SK-MEL-5 (cell line): ENCODE results near the gene OCIAD2. TPM values are rescaled to one million over a fixed set of nuclear protein-coding genes. Genes with fewer than 3 reads are reported as not detected.
"Not testable (repeated sequence)": the region's sequence is repeated elsewhere in the genome, so short reads cannot be mapped to it uniquely, and the experiment has no call there.

Experiments
- DNase-seq: peaks from one replicate; pipeline ENCODE4 v3.0.0-alpha.2; 2016; ENCODE audit warnings: low read depth, low spot score
- in situ Hi-C: cut with HindIII; loops from 2 replicates; pipeline ENCODE4 v1.10.0; 2016; ENCODE audit warnings: low sequenced_read_pairs, high pct_unique_total_duplicates, low pct_unique_long_range_greater_than_20kb
- total RNA-seq: library from RNA; depleted of rRNA; stranded (reverse); fragments of >200 nt; shearing (Covaris generic); gene quantifications from 2 replicates; pipeline ENCODE4 v1.2.3, GENCODE V29; 2014

Gene OCIAD2
- total RNA-seq, 1 experiment from 2014 or later = 4.9 TPM

DNA sequence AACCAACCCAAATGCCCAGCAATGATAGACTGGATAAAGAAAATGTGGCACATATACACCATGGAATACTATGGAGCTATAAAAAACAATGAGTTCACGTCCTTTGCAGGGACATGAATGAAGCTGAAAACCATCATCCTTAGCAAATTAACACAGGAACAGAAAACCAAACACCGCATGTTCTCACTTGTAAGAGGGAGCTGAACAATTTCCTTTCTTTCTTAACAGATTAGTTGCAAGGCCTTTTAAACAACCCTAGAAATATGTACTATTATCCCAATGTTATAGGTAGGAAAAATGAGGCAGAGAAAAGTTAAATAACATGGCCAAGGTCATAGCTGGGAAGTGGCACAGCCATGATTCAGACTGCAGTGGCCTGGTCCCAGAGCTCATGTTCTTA is 5.8 kb upstream of the OCIAD2 start:
- no peak for DNase-seq
- in situ Hi-C loops = no loop called here

DNA sequence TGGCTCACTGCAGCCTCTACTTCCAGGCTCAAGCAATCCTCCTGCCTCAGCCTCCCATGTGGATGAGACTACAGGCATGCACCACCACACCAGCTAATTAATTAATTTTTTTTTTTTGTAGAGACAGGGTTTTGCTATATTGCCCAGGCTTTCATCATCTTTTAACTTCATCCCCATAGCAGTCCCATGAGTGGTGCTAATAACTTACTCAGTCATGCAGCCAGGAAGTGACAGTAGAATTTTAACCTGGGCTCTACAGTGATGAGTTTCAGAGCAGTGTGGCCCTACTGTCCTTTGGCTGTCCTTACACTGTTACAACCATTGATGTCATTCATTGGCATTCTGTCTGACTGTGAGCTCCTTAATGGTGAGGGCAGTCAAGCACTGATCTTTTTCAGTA is 3.9 kb upstream of the OCIAD2 start:
- in situ Hi-C loops = no loop called here

DNA sequence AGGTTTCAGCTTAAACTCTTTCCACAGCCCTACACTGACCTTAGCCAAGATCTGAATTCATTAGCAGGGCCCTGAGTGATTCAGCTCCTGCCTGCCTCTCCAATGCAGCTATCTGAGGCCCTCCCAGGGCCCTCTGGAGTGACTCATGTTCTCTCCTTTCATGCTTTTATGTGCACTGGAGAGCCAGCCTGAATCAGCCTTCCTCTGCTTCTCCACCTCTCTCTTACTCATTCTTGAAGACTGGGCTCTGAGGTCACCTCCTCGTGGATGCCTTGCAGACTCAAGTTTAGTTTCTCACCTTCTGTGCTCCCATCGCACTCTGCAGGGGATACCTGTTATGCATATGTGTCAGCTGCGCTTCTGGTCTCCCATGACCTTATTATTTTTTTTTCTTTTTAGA is 3.1 kb upstream of the OCIAD2 start:
- DNase-seq = peak; percentile 30
- in situ Hi-C loops = no loop called here

More for the DNA sequence above, 3.9 kb upstream of the OCIAD2 start:
- DNase-seq = no peak

DNA sequence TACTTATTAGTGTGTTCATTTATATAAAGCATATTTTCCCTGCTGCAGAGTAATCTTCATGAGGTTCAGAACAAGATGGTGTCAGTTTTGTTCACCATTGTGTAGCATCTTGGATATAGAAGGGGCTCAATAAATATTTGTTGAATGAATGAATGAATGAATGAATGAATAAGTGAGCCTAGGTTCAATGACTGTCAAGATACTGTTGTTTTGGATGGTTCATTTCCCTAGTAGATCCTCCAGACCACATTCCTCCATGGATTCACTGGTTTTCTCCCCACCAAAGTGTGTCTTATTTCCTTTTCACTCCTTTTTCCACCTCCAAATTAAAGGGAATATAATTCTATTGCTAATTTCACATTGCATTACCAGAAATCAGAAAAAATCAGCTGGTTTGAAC is 2.1 kb upstream of the OCIAD2 start:
- DNase-seq = no peak
- in situ Hi-C loops = no loop called here

DNA sequence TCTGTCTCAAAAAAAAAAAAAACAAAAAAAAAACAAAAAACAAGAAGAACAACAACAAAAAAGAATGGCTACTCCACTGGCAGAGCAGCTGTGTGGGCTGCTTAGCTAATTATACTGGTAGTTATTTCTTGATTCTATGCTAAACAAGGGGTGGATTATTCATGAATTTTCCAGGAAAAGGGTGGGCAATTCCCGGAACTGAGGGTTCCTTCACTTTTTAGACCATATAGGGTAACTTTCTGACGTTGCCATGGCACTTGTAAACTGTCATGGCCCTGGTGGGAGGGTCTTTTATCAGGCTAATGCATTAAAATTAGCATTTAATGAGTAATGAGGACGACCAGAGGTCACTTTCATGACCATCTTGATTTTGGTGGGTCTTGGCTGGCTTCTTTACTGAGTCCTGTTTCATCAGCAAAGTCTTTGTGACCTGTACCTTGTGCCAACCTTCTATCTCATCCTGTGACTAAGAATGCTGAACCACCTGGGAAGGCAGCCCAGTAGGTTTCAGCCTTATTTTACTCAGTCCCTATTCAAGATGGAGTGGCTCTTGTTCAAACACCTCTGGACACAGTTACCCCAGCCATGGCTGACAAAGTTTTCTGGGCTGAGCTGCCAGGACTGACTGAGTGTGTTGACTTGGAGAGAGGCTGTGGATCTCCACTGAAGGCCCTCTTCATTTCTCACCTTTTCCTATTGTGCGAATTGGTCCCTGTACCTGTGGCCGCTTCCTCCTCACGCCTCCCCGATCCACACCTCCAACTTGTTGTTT is 1.3 kb upstream of the OCIAD2 start:
- in situ Hi-C loops = no loop called here
- no peak for DNase-seq

DNA sequence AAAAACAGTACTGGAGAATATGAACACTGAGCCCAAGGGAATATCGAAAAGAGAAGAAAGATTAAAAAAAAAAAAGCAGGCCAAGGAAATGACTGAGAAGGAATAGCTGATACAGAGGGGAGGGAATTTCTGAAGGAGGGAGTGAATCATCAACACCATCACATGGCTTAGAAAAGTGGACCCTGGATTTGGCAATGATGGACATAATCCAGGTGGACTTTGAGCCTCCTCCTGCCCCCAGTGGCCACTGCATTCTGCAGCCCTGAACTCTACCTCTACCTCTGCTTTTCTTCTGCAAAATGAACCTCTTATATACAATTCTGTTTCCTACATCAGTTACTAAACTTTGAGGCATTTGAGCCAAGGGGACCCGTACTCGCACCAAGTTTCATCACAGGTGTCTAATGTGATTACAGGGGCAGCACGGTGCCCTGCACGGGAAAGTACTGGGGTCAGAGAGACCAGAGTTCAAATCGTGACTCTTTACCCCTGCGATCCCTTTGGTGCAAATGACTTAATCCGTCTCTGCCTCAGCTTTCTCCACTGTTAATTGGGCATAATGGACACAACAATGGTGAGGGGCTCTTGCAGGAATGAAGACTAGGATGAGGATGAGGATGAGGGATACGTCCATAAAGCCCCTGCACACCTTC is 1.1 kb downstream of the OCIAD2 start:
- in situ Hi-C loops = no loop called here

DNA sequence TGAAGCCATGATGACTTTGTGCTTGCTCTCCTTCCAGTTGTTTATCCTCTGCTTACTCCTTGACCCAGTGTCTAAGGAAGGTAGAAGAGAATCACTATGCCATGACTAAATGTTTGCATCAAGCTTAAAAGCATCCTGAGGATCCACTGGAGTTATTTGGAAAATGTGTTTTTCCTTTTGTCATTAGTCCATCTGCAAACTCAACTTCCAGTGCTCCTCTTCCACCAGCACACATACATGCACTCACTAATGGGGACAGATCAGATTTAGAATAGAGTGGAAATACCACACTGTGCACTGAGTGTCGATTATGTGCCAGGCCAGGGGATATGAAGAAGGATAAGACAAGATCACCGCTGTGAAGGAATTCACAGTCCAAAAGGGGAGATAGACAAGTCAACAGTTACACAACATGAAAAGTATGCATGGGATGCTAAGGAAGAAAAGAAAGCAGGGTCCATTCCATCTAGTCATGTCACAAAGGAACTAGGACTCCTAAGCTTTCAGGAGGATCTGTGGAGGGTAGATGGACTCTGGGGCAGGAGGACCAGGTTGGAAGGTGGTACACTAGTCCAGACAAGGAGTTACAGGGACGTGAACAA is 1.9 kb downstream of the OCIAD2 start:
- DNase-seq = no peak
- in situ Hi-C loops = no loop called here

More for the DNA sequence above, 1.1 kb downstream of the OCIAD2 start:
- DNase-seq = no peak

DNA sequence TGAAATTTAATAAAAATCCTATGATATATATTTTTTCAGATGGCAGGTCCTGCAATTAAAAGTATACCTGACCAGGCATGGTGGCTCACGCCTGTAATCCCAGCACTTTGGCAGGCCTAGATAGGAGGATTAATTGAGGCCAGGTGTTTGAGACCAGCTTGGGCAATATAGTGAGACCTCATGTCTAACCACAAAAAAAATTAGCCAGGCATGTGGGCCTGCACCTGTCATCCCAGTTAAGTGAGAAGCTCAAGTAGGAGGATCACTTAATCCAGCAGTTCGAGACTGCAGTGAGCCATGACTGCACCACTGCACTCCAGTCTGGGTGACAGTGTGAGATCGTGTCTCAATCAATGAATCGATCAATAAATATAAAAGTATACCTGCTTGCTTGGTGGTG is 2.5 kb downstream of the OCIAD2 start:
- in situ Hi-C loops = no loop called here
- no peak for DNase-seq

DNA sequence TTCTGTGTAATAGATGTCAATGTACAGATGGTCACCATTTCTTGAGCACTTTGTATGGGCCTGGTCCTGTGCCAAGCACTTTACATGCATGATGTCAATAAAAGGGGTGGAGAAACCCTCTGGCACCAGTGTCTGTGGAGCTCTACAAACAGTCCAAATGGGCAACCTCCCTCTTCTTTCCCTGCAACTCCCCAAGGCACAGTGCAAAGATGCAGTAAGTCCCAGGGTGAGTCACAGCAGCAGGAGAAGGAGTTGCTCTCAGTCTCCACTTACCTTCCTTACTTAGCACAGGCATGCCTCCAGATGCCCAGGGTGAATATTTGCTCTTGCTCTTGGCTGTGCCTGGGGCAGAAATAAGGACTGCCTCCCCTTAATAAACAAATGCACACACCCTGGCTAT is 4.3 kb downstream of the OCIAD2 start:
- DNase-seq = peak; percentile 20
- in situ Hi-C loops = no loop called here

DNA sequence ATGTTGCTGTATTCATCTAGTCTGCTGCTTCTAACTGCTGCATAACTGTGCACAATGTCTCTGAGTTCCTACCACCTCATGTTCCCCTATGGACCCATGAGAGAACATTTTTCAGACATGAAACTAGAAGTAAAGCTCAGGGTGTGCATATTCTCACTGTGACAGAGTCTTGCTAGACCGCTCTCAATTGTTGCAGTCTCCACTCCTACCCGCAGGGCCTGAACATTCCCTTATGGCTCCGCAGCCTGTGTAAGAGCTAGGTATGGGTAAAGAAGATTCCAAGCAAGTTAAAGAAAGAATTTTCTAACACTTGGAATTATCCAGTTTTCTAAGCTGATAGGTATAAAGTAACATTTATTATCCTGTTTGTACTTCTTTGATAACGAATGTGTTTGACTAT is 5.4 kb downstream of the OCIAD2 start:
- no peak for DNase-seq
- in situ Hi-C loops = no loop called here

DNA sequence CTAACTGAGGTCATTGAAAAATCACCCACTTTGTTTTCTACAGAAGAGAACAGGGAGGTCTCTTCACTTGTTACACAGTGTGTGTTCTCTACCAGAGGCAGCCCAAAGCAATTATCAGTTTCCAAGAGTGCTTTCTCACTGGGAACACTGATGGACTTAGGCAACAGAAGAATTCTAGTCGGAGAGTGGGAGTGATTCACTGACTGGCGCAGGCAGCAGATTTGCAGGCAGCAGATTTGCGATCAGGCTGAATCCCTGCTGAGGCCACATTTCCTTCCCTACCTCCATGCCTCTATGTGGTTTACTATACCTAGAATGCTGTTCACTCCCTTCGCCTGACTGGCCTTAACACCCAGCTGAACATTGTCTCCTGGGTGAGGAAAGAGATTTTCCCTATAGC is 6.6 kb downstream of the OCIAD2 start:
- in situ Hi-C loops = no loop called here

DNA sequence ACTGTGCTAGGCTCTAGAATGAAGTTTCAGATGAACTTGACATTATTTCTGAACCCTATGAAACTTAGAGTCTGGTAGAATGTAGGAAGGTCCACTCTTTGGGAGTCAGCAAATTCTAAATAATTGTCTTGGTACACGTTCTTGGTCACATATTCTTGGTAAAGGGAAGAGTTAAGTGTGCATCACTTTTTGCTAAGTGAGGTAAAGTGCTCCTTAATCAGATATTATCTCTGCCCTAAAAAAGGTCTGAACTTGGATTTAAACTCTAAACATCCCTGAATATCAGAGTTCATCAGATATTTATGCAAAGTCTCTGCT is 7.2 kb downstream of the OCIAD2 start:
- no peak for DNase-seq
- in situ Hi-C loops = no loop called here

More for the DNA sequence above, 6.6 kb downstream of the OCIAD2 start:
- peak; percentile 29 for DNase-seq

DNA sequence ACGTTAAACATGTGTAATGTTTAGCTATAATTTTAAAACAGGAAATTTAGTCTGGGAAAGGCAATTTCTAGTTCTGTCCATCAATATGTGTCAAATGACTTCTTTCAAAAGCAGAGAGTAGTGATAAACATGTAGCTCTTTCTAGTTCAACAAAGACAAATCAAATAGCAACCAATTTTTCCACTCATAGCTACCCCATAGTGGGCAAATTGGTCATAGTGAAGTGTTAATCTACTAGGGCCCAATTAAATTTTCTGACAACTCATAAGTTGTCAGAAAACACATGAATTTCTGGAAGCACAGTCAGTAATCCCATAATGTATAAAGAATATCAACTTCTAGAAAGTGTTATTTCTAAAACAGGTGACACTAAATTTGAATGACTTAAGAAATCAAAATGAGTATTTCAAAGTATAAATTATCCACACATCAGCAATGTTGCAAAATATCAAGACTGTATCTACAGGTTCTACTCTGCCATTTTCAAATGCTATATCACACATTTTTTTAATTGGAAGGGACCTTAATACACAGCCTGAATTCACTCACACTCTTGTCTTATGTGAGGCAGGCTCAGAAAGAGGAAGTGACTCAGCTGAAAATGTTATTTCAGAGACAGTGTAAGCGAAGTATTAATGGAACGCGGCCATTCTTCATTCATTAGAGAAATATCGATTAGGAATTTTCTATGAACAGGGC is 7.7 kb downstream of the OCIAD2 start:
- in situ Hi-C loops = no loop called here
- DNase-seq = peak; percentile 48

DNA sequence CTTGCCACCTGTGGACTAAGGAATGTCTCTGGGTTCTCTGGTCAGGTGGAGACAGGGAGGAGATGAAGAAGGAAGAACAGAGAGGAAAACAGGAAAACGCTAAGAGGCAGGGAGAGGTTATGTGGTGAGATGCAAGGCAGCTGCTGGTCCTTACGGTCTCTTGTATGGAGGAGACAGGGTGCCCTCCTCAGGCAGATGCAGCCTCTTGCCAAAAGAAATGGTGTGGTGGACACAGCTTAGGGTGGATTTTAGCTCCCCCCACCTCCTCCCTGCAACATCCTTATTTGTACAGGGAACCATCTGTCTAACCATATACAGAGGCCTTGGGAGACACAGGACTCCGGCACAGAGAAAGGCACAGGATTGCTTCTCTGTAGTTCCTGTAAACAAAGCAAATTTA is 9.7 kb downstream of the OCIAD2 start:
- peak; percentile 59 for DNase-seq
- in situ Hi-C loops = no loop called here

DNA sequence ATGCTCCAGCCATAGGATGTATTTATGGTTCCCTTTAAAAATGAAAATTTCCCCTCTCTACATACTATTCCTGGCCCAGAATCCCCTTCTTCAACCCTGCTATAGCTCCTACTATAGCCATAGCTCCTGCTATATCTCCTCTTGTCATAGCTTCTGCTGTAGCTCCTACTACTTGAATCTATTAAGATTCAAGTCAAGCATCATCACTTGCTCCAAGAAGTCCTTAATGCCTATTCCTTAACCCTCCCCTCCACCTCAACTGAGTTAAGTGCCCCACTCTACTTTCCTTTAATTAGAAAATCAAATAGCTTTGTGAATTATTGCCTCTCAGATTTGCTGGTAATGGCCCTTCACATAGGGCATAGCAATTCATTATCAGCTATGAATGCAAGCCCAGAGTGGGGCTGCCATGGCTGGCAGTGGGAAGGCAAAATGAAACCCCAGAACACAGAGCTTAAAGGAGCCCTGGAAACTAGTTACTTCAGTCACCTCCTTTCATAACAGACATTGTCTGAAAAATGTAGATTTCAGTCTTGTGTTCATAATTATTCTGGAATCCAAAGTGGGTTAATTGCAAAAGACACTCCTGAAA is 15.4 kb downstream of the OCIAD2 start:
- in situ Hi-C loops = no loop called here
- DNase-seq = no peak

DNA sequence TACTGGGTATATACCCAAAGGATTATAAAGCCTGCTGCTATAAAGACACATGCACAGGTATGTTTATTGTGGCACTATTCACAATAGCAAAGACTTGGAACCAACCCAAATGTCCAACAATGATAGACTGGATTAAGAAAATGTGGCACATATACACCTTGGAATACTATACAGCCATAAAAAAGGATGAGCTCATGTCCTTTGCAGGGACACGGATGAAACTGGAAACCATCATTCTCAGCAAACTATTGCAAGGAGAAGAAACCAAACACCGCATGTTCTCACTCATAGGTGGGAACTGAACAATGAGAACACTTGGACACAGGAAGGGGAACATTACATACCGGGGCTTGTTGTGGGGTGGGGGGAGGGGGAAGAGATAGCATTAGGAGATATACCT is 16.8 kb downstream of the OCIAD2 start:
- in situ Hi-C loops, DNase-seq: not testable (repeated sequence)

DNA sequence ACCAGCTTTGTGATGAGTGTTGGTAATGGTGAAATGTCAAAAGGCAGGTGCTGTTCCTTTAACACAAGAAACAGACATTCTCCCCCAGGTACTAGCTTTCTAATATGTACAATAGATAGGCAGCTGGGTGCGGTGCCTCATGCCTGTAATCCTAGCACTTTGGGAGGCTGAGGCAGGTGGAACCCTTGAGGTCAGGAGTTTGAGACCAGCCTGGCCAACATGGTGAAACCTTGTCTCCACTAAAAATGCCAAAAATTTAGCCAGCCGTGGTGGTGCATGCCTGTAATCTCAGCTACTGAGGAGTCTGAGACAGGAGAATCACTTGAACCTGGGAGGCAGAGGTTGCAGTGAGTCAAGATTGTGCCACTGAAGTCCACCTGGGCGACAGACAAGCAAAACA is 24.9 kb downstream of the OCIAD2 start:
- in situ Hi-C loops, DNase-seq: not testable (repeated sequence)
